Measurements from ENCODE around the gene CCDC107. TPM values are rescaled to one million over a fixed set of nuclear protein-coding genes. Genes with fewer than 3 reads are reported as not detected.

The CCDC107 gene
- total and polyA plus RNA-seq, 2 donors (not counting 1 experiment from before 2014, with no cell fraction given): 20.6 to 24.9 TPM

DNA sequence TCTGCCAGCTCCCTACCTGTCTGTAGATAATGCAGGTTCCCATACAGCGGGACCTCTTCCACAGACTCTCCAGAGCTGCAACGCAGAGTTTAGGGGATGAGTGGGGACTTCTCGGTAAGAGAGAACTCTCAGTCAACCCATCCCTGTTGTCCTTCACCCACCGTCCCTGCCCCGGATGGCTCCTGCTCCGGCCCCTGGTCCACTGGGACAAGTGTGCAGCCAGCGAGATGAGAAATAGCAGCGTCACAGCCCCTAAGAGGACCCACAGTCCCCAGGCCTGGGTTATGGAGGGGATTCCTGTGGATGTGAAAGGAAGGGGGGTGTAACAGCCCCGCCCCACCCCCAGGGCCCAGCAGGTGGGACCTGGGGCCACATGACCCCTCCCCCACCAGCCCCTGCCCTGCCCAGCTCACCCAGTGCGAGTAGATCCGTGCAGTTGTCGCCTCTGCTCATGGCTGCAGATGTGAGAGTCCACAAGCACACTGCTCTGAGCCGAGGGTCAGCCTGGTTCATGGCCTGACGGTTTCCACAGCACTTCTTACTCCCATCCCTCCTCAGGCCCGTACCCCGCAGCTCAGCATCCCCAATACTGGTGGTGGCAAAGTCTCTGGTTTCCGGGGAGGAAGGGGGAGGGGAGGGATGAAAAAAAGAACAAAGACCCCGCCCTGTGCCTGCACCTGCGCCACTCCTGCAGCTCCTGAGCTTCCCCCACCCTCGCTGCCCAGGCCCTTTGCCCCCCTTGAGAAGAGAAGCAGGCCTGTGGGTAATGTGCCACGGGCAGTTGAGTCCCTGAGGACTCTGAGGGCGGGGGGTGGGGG, 7.5 kb upstream of the CCDC107 start, which contains the start of gene SIT1:
Gene SIT1 (minus strand): TSS at position 591 of the 818 bp plus-strand sequence. CDS start 78 bp downstream, at position 513.
- no peaks in the 10 kb centered on the region for H3K27me3 ChIP-seq (ENCODE audit: control insufficient read depth, insufficient read depth, low read length)
- H3K36me3 ChIP-seq (ENCODE audit: control insufficient read depth, insufficient read depth, low read length): no peaks in the 10 kb centered on the region
- no peak within 1 kb of the TSS for H3K27ac ChIP-seq (ENCODE audit: insufficient read depth, low read length)
- no peak within 1 kb of the TSS for H3K9ac ChIP-seq (ENCODE audit: insufficient read depth, low read length)
- H3K4me3 ChIP-seq (replicated peaks in 1 of 4; ENCODE audit: control extremely low read depth in 1 of 4, insufficient read depth in 1 of 4, low read depth in 3 of 4, low read length in 4 of 4): no peak within 1 kb of the TSS
- no peaks in the 10 kb centered on the region for H3K9me3 ChIP-seq (ENCODE audit: control insufficient read depth, insufficient read depth, low read depth, low read length)
- no peak for DNase-seq (ENCODE audit: low read depth in 2 of 2)
- H2AFZ ChIP-seq (ENCODE audit: low read length): peak within 1 kb of the TSS; percentile 12
- TF ChIP-seq EZH2 (IDR thresholded peaks at IDR 0.05; ENCODE audit: low read length, missing control alignments): no peak
- TF ChIP-seq, protein P1, sequence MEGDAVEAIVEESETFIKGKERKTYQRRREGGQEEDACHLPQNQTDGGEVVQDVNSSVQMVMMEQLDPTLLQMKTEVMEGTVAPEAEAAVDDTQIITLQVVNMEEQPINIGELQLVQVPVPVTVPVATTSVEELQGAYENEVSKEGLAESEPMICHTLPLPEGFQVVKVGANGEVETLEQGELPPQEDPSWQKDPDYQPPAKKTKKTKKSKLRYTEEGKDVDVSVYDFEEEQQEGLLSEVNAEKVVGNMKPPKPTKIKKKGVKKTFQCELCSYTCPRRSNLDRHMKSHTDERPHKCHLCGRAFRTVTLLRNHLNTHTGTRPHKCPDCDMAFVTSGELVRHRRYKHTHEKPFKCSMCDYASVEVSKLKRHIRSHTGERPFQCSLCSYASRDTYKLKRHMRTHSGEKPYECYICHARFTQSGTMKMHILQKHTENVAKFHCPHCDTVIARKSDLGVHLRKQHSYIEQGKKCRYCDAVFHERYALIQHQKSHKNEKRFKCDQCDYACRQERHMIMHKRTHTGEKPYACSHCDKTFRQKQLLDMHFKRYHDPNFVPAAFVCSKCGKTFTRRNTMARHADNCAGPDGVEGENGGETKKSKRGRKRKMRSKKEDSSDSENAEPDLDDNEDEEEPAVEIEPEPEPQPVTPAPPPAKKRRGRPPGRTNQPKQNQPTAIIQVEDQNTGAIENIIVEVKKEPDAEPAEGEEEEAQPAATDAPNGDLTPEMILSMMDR (conservative IDR thresholded peaks at IDR 0.05 in 1 of 2, IDR thresholded peaks at IDR 0.05 in 1 of 2; ENCODE audit: low read depth in 1 of 2, low read length in 2 of 2): no peak
- H3K4me1 ChIP-seq (ENCODE audit: control insufficient read depth, extremely low read depth, insufficient read depth, low read length): peaks cover 5% of the 10 kb centered on the region
- H3K79me2 ChIP-seq (ENCODE audit: control insufficient read depth, insufficient read depth, low read length): no peaks in the 10 kb centered on the region
- no peak within 1 kb of the TSS for H3K4me2 ChIP-seq (ENCODE audit: extremely low read depth, insufficient read depth, low read length)
- H4K20me1 ChIP-seq (ENCODE audit: control insufficient read depth, extremely low read depth, insufficient read depth, low read length): no peaks in the 10 kb centered on the region

DNA sequence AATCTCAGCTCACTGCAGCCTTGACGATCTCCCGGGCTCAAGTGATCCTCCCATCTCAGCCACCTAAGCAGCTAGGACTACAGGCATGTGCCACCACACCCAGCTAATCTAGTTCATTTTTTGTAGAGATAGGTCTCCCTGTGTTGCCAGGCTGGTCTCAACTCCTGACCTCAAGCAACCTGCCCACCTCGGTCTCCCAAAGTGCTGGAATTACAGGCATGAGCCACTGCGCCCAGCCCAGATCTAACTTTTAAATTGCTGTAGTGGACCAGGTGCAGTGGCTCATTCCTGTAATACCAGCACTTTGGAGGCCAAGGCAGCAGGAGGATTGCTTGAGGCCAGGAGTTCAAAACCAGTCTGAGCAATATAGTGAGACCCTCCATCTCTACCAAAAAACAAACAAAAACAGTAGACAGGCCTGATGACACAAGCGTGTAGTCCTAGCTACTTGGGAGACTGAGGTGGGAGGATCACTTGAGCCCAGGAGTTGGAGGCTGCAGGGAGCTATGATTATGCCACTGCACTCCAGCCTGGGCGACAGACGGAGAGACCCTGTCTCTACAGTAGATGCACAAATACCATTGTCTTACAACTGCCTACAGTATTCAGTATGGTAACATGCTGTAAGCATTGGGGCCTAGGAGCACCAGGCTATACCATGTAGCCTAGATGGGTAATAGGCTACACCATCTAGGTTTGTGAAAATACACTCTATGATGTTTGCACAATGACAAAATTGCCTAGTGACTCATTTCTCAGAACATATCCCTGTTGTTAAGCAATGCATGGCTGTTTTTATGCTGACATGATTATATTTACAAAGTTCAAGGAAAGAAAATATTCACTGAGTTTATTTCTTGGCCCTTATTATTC, 5.9 kb upstream of the CCDC107 start:
- Histone ChIP-seq H3K27ac (ENCODE audit: insufficient read depth, low read length) (no peak overlapping the region), H3K4me3 (replicated peaks in 1 of 4; ENCODE audit: control extremely low read depth in 1 of 4, insufficient read depth in 1 of 4, low read depth in 3 of 4, low read length in 4 of 4) (no peak overlapping the region), H3K4me1 (ENCODE audit: control insufficient read depth, extremely low read depth, insufficient read depth, low read length) (peaks cover 4% of the 10 kb centered on the region), H3K36me3 (ENCODE audit: control insufficient read depth, insufficient read depth, low read length) (no peaks in the 10 kb centered on the region), H3K79me2 (ENCODE audit: control insufficient read depth, insufficient read depth, low read length) (no peaks in the 10 kb centered on the region), H3K9ac (ENCODE audit: insufficient read depth, low read length) (no peak overlapping the region), H4K20me1 (ENCODE audit: control insufficient read depth, extremely low read depth, insufficient read depth, low read length) (no peaks in the 10 kb centered on the region), H2AFZ (ENCODE audit: low read length) (no peak overlapping the region), H3K9me3 (ENCODE audit: control insufficient read depth, insufficient read depth, low read depth, low read length) (no peaks in the 10 kb centered on the region), H3K4me2 (ENCODE audit: extremely low read depth, insufficient read depth, low read length) (no peak overlapping the region), H3K27me3 (ENCODE audit: control insufficient read depth, insufficient read depth, low read length) (no peaks in the 10 kb centered on the region)
- peak in 1 of 2 donors; percentile 83 for DNase-seq (ENCODE audit: low read depth in 2 of 2)
- TF ChIP-seq, protein P1 (conservative IDR thresholded peaks at IDR 0.05 in 1 of 2, IDR thresholded peaks at IDR 0.05 in 1 of 2; ENCODE audit: low read depth in 1 of 2, low read length in 2 of 2): no peak
- TF ChIP-seq EZH2 (IDR thresholded peaks at IDR 0.05; ENCODE audit: low read length, missing control alignments): no peak

DNA sequence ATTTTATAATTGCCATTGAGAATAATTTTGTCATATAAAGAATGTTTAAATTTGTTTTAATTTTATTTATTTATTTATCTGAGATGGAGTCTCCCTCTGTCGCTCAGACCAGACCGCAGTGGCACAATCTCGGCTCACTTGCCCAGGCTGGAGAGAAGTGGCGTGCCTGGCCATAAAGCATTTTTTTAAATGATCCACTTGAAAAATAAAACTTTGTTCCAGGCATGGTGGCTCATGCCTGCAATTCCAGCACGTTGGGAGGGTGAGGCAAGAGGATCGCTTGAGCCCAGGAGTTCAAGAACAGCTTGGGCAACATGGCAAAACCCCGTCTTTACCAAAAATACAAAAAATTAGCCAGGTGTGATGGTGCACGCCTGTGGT, 5.3 kb upstream of the CCDC107 start:
- TF ChIP-seq EZH2 (IDR thresholded peaks at IDR 0.05; ENCODE audit: low read length, missing control alignments): no peak
- TF ChIP-seq, protein P1 (conservative IDR thresholded peaks at IDR 0.05 in 1 of 2, IDR thresholded peaks at IDR 0.05 in 1 of 2; ENCODE audit: low read depth in 1 of 2, low read length in 2 of 2): no peak
- no peaks in the 10 kb centered on the region for H3K9me3 ChIP-seq (ENCODE audit: control insufficient read depth, insufficient read depth, low read depth, low read length)
- no peaks in the 10 kb centered on the region for H3K79me2 ChIP-seq (ENCODE audit: control insufficient read depth, insufficient read depth, low read length)
- no peak overlapping the region for H3K27ac ChIP-seq (ENCODE audit: insufficient read depth, low read length)
- peaks cover 4% of the 10 kb centered on the region for H3K4me1 ChIP-seq (ENCODE audit: control insufficient read depth, extremely low read depth, insufficient read depth, low read length)
- H3K9ac ChIP-seq (ENCODE audit: insufficient read depth, low read length): no peak overlapping the region
- no peaks in the 10 kb centered on the region for H3K27me3 ChIP-seq (ENCODE audit: control insufficient read depth, insufficient read depth, low read length)
- no peaks in the 10 kb centered on the region for H3K36me3 ChIP-seq (ENCODE audit: control insufficient read depth, insufficient read depth, low read length)
- no peak overlapping the region for H2AFZ ChIP-seq (ENCODE audit: low read length)
- no peak for DNase-seq (ENCODE audit: low read depth in 2 of 2)
- H4K20me1 ChIP-seq (ENCODE audit: control insufficient read depth, extremely low read depth, insufficient read depth, low read length): no peaks in the 10 kb centered on the region
- H3K4me2 ChIP-seq (ENCODE audit: extremely low read depth, insufficient read depth, low read length): no peak overlapping the region
- no peak overlapping the region for H3K4me3 ChIP-seq (replicated peaks in 1 of 4; ENCODE audit: control extremely low read depth in 1 of 4, insufficient read depth in 1 of 4, low read depth in 3 of 4, low read length in 4 of 4)

Data from fibroblast of lung (primary cell).